ENCODE results near the gene ALKBH2.

Gene ALKBH2

DNA sequence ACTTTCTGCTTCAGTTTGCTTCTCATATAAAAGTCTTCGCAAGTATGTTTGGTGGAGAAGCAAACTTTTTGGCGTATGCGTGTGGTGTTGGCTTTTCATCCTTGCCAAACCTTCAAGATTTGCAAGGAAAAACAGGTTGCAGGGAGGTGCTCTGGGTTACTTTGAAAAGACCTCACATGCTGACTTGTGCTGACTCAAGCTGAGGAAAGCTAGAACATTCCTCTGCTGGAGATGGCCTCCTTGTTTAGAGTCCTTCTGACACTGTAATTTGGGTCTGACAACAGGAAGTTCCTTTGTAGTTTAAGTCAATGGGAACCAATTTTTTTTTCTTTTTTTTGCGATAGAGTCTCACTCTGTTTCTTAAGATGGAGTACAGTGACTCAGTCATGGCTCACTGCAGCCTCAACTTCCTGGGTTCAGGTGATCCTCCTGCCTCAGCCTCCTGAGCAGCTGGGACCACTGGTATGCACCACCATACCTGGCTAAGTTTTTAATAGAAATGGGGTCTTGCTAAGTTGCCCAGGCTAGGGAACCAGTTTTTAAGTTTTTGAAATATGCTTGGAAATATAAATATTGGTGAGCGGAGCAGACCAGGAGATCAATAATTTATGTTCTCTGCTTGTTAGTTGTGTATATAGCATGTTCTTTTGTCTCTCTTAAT, 20.5 kb upstream of the ALKBH2 start:
- peak; percentile 10 for DNase-seq

DNA sequence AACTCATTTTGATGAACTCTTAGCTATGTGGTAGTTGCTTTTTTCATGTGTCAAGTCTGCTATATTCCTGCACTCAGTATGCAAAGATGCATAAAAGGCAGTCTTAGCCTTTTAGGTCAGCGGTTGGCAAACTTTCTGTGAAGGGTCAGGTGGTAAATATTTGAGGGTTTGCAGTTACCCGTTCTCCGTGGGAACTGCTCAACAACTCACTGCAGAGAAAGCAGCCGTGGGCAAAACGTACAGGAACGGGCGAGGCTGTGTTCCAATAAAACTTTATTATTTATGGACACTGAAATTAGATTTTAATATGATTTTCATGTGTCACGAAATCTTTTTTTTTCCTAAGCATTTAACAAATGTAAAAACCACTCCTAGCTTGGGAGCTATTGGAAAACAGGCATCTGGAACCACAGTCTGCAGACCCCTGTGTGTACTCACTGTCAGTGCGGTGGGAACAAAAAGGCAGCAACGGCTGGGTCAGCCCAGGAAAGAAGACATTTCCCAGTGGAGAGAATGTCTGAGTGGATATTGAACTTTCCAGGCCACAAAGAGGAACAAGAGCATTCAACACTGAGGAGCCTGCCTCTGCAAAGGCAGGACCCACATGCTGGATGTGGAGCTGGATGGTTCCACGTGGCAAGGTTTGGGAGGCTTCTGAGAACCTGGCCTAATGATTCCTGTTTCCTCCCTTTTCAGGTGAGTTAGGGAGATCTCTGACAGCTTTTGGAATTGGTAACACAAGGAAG, 19.6 kb upstream of the ALKBH2 start:
- no peak for DNase-seq

DNA sequence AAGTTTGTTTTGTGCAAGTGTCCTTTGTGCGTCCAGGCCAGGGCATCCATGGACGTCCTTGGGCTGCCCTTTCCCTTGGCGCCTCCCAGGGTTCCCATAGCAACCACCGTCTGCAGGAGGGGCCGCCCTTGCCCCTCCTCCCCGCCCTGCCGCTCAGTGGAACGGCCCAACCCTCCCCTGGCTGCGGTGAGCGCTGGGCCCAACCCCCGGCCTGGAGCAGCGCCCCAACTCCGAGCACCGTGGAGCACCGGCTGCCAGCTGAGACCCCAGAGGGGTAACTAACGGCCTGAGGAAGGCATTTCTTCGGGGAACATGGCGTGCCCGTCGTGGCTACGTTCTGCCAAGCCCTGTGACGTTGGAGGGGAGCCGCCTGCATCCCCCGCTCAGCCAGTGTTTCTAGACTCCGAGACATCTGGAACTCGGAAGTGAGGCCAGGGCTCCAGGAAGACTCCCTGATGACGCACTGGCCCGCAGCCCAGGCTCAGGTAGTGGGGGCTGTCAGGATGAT, 17.8 kb upstream of the ALKBH2 start:
- peak; percentile 91 for DNase-seq

DNA sequence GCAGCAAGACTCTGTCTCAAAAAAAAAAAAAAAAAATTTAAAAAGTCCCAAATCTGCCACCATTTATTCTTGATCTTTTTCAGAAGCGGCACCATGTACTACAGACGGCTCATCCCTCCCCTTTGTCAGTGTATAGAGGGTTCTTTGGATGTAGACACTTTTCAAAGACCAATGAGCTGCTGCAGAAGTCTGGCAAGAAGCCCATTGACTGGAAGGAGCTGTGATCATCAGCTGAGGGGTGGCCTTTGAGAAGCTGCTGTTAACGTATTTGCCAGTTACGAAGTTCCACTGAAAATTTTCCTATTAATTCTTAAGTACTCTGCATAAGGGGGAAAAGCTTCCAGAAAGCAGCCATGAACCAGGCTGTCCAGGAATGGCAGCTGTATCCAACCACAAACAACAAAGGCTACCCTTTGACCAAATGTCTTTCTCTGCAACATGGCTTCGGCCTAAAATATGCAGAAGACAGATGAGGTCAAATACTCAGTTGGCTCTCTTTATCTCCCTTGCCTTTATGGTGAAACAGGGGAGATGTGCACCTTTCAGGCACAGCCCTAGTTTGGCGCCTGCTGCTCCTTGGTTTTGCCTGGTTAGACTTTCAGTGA, 16.6 kb upstream of the ALKBH2 start:
- DNase-seq, result peak; percentile 10

DNA sequence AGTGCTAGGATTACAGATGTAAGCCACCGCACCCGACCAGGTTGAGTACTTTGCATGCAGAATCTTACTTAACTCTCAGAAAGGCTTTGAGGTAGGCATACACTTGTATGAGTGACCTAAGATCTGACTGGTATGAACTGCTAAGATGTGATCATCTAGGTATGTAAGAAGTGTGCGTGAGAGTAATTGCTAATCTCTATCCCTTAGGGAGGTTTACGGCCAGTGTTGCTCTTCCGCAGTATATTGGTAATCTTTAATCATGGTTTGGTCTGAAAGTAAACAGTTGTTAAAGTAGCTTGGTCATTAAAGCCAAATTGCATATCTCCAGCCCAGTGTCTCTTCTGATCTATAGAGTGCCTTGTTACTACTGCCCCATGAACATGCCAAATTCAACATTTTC, 11.9 kb upstream of the ALKBH2 start:
- DNase-seq, result no peak

DNA sequence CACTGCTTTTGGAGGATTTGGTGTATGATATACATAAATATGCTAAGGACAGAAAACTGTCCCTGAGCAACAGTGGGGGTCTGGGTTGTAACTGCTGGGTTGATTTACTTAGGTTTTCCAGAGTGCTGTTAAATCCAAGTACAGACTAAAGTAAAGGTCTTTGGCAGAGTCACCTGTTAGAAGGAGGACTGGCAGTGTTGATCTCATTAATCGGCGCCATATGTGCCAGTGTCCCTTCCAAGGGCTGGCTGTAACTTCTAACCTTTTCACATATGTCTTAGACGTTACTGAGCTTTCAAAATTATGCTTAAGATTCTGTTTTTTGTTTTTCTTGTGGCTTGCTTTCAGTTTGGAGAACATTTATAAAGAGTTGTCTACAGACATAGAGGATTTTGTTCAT, 9.2 kb upstream of the ALKBH2 start:
- DNase-seq, result no peak

DNA sequence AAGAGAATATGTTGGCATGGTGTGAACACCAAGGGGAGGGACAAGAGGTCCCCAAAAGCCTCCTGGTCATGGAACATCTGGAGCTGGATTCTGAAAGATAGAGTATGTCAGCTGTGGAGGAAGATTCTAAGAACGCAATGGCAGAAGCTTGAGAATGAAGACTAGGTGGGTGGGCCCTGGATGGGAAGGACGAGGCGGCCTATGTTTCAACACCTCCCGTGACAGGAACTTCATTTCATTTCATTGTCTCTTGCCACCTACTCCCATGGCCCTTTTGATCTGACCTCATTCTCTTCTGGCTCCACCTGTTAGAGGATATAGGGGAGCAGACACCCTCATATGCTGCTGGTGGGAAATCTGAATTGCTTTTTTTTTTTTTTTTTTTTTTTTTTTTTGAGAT, 7.5 kb upstream of the ALKBH2 start:
- no peak for DNase-seq

DNA sequence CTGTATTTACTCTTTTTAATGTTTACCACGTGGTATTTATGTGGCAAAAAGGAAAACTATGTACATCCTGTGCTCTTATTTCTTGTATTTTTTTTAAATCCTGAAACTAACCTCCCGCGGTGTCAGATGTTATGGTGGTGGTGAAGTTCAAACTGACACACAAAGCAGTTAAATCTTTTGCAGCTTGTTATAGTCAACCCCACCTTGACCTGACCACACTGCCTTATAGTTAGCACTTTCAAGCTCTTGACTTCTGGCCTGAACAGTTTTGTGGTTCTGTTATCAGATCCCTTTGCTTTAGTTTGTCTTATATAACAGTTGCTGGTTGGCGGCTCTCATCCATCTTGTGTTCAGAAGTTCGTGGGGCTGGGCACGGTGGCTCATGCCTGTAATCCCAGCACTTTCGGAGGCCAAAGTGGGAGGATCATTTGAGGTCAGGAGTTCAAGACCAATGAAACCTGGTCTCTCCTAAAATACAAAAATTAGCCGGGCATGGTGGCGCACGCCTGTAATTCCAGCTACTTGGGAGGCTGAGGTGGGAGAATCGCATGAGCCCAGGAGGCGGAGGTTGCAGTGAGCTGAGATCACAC, 6.3 kb upstream of the ALKBH2 start:
- no peak for DNase-seq

DNA sequence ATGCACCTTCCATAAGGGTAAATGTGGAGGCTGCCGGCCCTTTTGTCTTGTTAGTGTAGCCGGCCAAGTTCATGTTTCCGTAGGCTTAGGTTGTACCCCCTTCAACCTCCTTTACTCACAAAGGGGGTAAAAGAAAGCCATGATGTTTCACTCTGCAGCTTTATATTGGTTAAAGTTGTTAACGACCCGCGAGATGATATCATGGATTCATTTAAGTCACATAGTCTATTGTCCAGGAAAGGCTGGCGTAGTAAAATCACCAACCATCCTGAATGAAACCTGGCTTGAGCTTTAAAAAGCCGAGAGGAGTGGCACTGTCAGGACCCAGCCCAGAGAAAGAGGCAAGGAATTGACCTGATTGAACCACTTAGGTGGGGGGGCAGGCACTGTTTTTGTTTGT, 5.4 kb upstream of the ALKBH2 start:
- DNase-seq, result no peak

DNA sequence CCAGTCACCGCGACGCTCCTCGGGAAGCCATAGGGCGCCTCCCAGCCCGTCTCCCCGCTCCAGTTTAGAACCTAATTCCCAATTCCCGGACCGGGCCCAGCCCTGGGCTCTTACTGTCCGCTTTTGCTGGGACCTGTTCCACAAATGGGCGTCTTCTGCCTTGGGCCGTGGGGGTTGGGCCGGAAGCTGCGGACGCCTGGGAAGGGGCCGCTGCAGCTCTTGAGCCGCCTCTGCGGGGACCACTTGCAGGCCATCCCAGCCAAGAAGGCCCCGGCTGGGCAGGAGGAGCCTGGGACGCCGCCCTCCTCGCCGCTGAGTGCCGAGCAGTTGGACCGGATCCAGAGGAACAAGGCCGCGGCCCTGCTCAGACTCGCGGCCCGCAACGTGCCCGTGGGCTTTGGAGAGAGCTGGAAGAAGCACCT, 4.9 kb upstream of the ALKBH2 start:
- no peak for DNase-seq

DNA sequence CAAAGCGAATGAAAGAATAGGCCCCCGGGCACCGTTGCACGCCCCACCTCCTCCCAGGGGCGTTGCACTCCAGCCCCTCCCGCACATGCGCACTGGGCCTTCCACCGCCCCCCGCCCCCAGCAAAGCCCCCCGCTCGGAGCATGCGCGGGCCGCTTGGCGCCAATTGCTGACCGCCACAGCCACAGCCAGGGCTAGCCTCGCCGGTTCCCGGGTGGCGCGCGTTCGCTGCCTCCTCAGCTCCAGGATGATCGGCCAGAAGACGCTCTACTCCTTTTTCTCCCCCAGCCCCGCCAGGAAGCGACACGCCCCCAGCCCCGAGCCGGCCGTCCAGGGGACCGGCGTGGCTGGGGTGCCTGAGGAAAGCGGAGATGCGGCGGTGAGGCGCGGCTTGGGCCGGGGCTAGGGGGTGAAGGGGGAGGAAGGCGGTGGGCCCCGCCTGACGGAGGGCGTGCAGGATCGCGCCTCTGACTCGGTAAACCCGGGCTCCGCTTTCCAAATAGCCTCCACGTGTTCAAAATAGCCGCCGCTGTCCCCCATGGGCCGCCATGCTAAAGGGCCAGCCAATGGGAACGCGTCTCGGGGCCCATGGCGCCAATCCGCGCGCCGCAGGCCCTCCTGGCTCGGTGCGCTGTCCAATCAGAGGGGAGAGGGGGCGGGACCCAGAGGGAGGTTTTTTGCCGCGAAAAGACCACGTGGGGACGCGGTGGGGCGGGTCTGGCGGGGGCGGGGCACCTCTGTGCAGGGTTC, 4.3 kb upstream of the ALKBH2 start, which contains the start of gene UNG:
Gene UNG, plus strand, starts transcription at position 163 of the 748 bp plus-strand sequence. Its CDS starts 83 bp downstream, at position 246.
- DNase-seq, result peak; percentile 97

DNA sequence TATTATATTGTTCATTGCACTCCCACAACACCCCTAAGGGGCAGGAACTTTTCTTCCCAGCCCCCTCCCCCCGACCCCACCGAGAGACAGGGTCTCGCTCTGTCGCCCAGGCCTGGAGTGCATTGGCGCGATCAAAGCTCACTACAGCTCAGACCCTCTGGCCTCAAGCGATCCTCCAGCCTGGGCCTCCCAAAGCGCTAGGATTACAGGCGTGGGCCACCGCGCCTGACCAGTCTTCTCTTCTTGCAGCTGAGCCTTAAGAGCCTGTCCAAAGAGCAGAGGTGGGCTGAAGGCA, 3.8 kb upstream of the ALKBH2 start:
- no peak for DNase-seq

DNA sequence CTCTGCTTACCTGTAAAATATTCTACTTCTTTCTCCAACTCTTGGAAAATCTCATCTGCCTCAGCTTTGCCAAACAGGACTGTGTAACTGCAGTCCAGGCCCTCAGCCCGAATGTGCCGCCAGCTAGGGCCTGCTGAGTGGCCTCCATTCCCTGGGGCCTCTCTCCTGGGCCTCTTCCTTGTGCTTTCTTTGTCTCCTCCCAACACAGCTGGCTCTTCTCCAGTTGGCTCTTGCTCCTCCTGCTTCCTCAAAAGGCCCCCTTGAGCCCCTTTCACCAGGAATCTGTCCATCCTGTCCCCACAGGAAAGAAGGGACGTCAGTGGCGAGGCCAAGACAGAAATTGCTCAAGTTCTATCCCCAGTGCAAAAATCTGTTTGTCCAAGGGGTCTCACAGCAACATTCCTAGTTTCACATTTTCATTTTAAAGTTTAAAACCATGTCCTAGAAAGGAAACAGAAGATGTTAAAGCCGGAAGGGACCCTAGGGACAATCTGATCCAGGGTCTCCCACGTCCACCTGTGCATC, 713 bp downstream of the ALKBH2 start:
- no peak for DNase-seq

DNA sequence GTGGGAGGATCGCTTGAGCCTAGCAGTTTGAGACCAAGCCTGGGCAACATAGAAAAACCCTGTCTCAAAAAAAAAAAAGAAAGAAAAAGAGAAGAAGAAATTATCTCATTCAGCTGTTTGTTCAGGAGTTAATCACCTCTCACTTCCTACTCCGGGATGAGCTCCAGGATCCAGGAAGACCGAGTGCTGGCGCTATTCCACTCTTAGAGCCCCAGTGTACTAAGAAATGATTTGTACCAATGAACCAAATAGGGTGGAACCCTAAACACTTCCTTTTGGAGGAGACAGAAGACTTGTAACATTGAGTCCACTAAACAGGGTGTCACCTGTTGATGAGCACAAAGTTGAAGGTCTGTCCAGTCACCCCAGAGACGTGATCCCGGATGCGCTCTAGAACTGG, 3.6 kb downstream of the ALKBH2 start:
- no peak for DNase-seq

DNA sequence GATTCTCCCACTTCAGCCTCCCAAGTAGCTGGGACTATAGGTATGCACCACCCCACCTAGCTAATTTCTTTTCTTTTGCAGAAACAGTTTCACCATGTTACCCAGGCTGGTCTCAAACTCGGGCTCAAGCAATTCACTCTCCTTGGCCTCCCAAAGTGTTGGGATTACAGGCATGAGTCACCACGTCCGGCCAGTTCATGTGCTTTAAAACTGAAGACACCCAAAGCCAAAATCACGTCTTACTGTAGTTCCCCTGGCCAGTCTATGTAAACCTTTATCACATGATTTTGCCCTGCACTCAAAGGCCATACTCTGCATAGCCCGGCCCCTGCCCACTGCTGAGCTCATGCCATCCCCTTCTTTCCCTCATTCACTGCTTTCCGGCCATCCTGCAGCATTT, 4.5 kb downstream of the ALKBH2 start:
- no peak for DNase-seq

DNA sequence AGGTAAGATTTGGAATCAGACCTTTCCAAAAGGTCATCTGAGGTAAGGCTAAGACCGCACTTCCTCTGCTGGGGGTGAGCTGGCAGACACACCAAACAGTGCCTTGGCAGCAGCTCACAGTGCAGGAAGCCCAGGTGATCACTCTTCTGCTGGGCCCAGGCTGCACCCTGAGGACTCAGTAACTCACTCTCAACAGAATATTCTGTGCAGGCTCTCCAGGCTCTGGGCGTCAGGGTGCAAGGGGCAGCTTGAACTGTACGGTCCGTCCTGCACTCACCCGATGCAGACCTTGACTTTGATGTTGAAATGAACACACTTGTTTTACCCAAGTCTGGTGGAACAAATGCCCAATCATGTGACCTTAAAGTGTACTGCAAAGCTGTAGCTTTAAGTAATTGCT, 6.0 kb downstream of the ALKBH2 start:
- no peak for DNase-seq

DNA sequence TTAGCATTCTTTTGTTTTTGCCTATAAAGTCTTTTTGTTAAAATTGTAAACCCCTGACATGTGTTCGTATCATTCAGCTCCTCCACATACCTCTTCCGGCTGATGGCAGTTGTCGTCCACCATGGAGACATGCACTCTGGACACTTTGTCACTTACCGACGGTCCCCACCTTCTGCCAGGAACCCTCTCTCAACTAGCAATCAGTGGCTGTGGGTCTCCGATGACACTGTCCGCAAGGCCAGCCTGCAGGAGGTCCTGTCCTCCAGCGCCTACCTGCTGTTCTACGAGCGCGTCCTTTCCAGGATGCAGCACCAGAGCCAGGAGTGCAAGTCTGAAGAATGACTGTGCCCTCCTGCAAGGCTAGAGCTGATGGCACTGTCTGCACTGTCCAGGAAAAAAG, 7.7 kb downstream of the ALKBH2 start:
- no peak for DNase-seq

DNA sequence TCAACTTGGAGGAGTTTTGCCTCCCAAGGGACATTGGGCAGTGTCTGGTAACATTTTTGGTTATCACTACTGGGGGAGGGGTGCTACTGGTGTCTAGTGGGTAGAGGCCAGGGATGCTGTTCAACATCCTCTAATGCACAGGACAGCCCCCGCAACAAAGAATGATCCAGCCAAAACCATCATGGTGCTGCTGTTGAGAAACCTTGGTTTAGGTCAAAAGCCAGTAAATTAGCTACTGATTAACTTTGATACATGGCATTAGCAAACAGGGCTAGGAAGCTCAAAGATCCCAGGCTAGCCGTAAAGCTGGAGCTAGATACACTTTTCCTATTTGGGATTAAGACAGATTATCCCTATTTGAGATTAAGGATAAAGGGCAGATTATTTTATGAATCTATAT, 8.8 kb downstream of the ALKBH2 start:
- no peak for DNase-seq

DNA sequence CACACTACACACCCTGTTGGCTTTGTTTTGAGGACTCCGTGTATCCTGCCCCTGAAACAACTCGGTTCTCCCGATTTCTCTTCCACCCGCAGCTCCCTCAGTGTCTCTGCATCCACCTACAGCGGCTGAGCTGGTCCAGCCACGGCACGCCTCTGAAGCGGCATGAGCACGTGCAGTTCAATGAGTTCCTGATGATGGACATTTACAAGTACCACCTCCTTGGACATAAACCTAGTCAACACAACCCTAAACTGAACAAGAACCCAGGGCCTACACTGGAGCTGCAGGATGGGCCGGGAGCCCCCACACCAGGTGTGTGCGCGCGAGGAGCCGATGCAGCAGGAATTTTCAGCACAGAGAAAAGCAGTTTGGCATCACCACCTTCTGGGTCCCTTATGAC, 10.5 kb downstream of the ALKBH2 start:
- no peak for DNase-seq

DNA sequence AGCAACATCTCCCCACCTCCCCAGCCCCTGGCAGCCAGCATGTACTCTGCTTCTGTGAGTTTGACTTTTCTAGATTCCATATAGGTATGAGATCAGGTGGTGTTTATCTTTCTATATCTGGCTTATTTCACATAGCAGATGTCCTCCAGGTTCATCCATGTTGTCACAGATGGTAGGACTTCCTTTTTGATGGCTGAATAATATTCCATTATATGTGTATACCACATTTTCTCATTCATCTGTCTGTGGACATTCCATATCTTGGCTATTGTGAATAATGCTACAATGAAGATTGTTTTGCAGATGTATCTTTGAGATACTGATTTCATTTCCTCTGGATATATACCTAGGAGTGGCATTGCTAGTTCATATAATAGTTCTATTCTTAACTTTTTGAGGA, 18.4 kb downstream of the ALKBH2 start:
- DNase-seq, result no peak

DNA sequence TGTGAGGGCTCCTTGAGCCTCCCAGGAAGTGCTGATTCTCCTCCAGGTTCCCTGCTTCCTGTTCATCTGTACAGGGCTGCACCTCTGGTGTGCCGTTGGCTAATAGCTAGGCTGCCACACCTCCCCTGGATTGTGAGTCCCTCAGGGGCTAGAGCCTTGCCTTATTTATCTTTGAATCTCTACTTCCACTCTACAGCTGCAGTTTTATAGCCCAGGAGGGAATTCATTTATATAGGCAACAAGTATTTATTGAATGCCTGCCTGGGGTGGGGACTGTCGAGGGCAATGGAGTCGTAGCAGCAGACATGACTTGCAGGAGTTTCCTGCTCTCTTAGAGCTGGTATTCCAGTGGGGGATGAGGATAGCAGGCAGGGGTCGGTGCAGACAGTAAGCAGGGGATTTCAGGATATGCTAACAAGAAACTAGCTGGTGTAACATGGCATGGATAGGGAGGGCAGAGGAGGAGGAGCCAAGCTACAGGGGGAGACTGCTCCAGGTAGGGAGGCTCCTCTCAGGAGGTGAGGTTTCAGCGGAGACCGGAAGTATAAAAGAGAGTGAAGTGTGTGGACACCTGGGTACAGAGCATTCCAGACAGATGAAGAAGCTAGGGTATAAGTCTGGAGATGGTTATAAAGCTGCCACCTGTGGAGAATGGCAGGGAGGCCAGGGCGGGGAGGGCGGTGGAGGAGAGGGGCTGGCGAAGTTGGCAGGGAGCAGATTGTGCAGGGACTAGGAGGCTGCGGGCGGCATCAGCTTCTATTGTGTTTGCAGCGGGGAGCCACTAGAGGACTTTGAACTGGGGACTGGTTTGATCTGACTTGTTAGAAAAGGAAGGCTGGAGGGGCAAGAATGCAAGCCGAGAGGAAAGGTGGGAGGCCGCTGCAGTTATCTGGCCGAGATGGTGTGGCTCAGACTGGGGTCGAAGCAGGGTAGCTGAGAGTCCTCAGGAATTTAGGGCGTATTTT, 23.7 kb downstream of the ALKBH2 start:
- no peak for DNase-seq

DNA sequence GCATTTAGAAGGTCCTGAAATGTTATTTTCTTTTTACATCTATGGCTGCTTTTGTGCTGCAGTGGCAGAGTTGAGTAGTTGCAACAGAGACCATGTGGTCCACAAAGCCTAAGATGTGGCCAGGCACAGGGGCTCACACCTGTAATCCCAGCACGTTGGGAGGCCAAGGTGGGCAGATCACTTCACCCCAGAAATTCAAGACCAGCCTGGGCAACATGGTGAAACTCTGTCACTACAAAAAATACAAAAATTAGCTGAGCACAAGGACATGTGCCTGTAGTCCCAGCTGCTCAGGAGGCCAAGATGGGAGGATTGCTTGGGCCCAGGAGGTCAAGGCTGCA, 27.4 kb downstream of the ALKBH2 start:
- DNase-seq, result no peak
